Measurements from ENCODE around the gene SHCBP1L.
"Not testable (repeated sequence)": the region's sequence is repeated elsewhere in the genome, so short reads cannot be mapped to it uniquely, and the experiment has no call there.

The SHCBP1L gene

GRCh38 chr1:182935716-182936115, 17.2 kb downstream of the SHCBP1L start:
- H3K9me3 ChIP-seq (ENCODE audit: control insufficient read depth, low read length): no peaks in the 10 kb centered on the region
- H3K27ac ChIP-seq (ENCODE audit: insufficient read depth, low read depth, low read length, poor library complexity, severe bottlenecking): no peak overlapping the region
- H3K4me1 ChIP-seq (ENCODE audit: control insufficient read depth, insufficient read depth, low read length): no peaks in the 10 kb centered on the region
- no peaks in the 10 kb centered on the region for H3K27me3 ChIP-seq (ENCODE audit: control insufficient read depth, insufficient read depth, low read length, poor library complexity, severe bottlenecking)
- no peak overlapping the region for H3K4me3 ChIP-seq (ENCODE audit: insufficient read depth, low read depth, low read length)
- no peaks in the 10 kb centered on the region for H3K36me3 ChIP-seq (ENCODE audit: control insufficient read depth, insufficient read depth, low read length)

- no peaks in the 10 kb centered on the region for H3K9me3 ChIP-seq (ENCODE audit: control insufficient read depth, low read length)
- 100% methylated on average over 1 of the region's 1 CpG for WGBS, 2 experiments
- no peak overlapping the region for H3K4me3 ChIP-seq (ENCODE audit: insufficient read depth, low read depth, low read length)
- no peak overlapping the region for H3K27ac ChIP-seq (ENCODE audit: insufficient read depth, low read depth, low read length, poor library complexity, severe bottlenecking)
- H3K36me3 ChIP-seq (ENCODE audit: control insufficient read depth, insufficient read depth, low read length): no peaks in the 10 kb centered on the region
- no peaks in the 10 kb centered on the region for H3K4me1 ChIP-seq (ENCODE audit: control insufficient read depth, insufficient read depth, low read length)
- no peaks in the 10 kb centered on the region for H3K27me3 ChIP-seq (ENCODE audit: control insufficient read depth, insufficient read depth, low read length, poor library complexity, severe bottlenecking)
Measured at GRCh38 chr1:182930985-182931384, 22.0 kb downstream of the SHCBP1L start.

- WGBS, 2 experiments: 90 to 96% methylated on average over 1 of the region's 1 CpG
- no peaks in the 10 kb centered on the region for H3K27me3 ChIP-seq (ENCODE audit: control insufficient read depth, insufficient read depth, low read length, poor library complexity, severe bottlenecking)
- H3K27ac ChIP-seq (ENCODE audit: insufficient read depth, low read depth, low read length, poor library complexity, severe bottlenecking): no peak overlapping the region
- H3K4me1 ChIP-seq (ENCODE audit: control insufficient read depth, insufficient read depth, low read length): no peaks in the 10 kb centered on the region
- no peak overlapping the region for H3K4me3 ChIP-seq (ENCODE audit: insufficient read depth, low read depth, low read length)
- H3K9me3 ChIP-seq (ENCODE audit: control insufficient read depth, low read length): no peaks in the 10 kb centered on the region
- no peaks in the 10 kb centered on the region for H3K36me3 ChIP-seq (ENCODE audit: control insufficient read depth, insufficient read depth, low read length)
Measured at GRCh38 chr1:182927693-182928433, 25.1 kb downstream of the SHCBP1L start.

GRCh38 chr1:182925661-182926060, 27.3 kb downstream of the SHCBP1L start:
- no peaks in the 10 kb centered on the region for H3K36me3 ChIP-seq (ENCODE audit: control insufficient read depth, insufficient read depth, low read length)
- H3K9me3 ChIP-seq (ENCODE audit: control insufficient read depth, low read length): no peaks in the 10 kb centered on the region
- no peak overlapping the region for H3K27ac ChIP-seq (ENCODE audit: insufficient read depth, low read depth, low read length, poor library complexity, severe bottlenecking)
- H3K27me3 ChIP-seq (ENCODE audit: control insufficient read depth, insufficient read depth, low read length, poor library complexity, severe bottlenecking): no peaks in the 10 kb centered on the region
- no peak overlapping the region for H3K4me3 ChIP-seq (ENCODE audit: insufficient read depth, low read depth, low read length)
- WGBS, 2 experiments: 92 to 93% methylated on average over 1 of the region's 1 CpG
- no peaks in the 10 kb centered on the region for H3K4me1 ChIP-seq (ENCODE audit: control insufficient read depth, insufficient read depth, low read length)

GRCh38 chr1:182917378-182917777, 35.6 kb downstream of the SHCBP1L start:
- 91 to 94% methylated on average over 3 of the region's 3 CpGs for WGBS, 2 experiments
- Histone ChIP-seq H3K4me1 (ENCODE audit: control insufficient read depth, insufficient read depth, low read length) (no peaks in the 10 kb centered on the region), H3K36me3 (ENCODE audit: control insufficient read depth, insufficient read depth, low read length) (no peaks in the 10 kb centered on the region), H3K27ac (ENCODE audit: insufficient read depth, low read depth, low read length, poor library complexity, severe bottlenecking) (no peak overlapping the region), H3K27me3 (ENCODE audit: control insufficient read depth, insufficient read depth, low read length, poor library complexity, severe bottlenecking) (no peaks in the 10 kb centered on the region), H3K4me3 (ENCODE audit: insufficient read depth, low read depth, low read length) (no peak overlapping the region), H3K9me3 (ENCODE audit: control insufficient read depth, low read length) (no peaks in the 10 kb centered on the region)

- no peaks in the 10 kb centered on the region for H3K36me3 ChIP-seq (ENCODE audit: control insufficient read depth, insufficient read depth, low read length)
- 93 to 96% methylated on average over 1 to 3 of the region's 3 CpGs for WGBS, 2 experiments
- no peak overlapping the region for H3K4me3 ChIP-seq (ENCODE audit: insufficient read depth, low read depth, low read length)
Measured at GRCh38 chr1:182913401-182913800, 39.6 kb downstream of the SHCBP1L start.

GRCh38 chr1:182910143-182910542, 42.8 kb downstream of the SHCBP1L start:
- whole genome bisulfite sequencing, 2 experiments: 97 to 100% methylated on average over 1 of the region's 1 CpG
- Histone ChIP-seq H3K27ac (ENCODE audit: insufficient read depth, low read depth, low read length, poor library complexity, severe bottlenecking) (no peak overlapping the region), H3K4me1 (ENCODE audit: control insufficient read depth, insufficient read depth, low read length) (no peaks in the 10 kb centered on the region), H3K4me3 (ENCODE audit: insufficient read depth, low read depth, low read length) (no peak overlapping the region), H3K9me3 (ENCODE audit: control insufficient read depth, low read length) (no peaks in the 10 kb centered on the region), H3K36me3 (ENCODE audit: control insufficient read depth, insufficient read depth, low read length) (no peaks in the 10 kb centered on the region), H3K27me3 (ENCODE audit: control insufficient read depth, insufficient read depth, low read length, poor library complexity, severe bottlenecking) (no peaks in the 10 kb centered on the region)

More at GRCh38 chr1:182913401-182913800, 39.6 kb downstream of the SHCBP1L start:
- no peaks in the 10 kb centered on the region for H3K4me1 ChIP-seq (ENCODE audit: control insufficient read depth, insufficient read depth, low read length)
- no peaks in the 10 kb centered on the region for H3K9me3 ChIP-seq (ENCODE audit: control insufficient read depth, low read length)
- no peaks in the 10 kb centered on the region for H3K27me3 ChIP-seq (ENCODE audit: control insufficient read depth, insufficient read depth, low read length, poor library complexity, severe bottlenecking)
- no peak overlapping the region for H3K27ac ChIP-seq (ENCODE audit: insufficient read depth, low read depth, low read length, poor library complexity, severe bottlenecking)

GRCh38 chr1:182909578-182909977, 43.4 kb downstream of the SHCBP1L start:
- Histone ChIP-seq H3K27ac (ENCODE audit: insufficient read depth, low read depth, low read length, poor library complexity, severe bottlenecking) (no peak overlapping the region), H3K4me3 (ENCODE audit: insufficient read depth, low read depth, low read length) (no peak overlapping the region), H3K36me3 (ENCODE audit: control insufficient read depth, insufficient read depth, low read length) (no peaks in the 10 kb centered on the region), H3K27me3 (ENCODE audit: control insufficient read depth, insufficient read depth, low read length, poor library complexity, severe bottlenecking) (no peaks in the 10 kb centered on the region), H3K4me1 (ENCODE audit: control insufficient read depth, insufficient read depth, low read length) (no peaks in the 10 kb centered on the region), H3K9me3 (ENCODE audit: control insufficient read depth, low read length) (no peaks in the 10 kb centered on the region)
- WGBS, 2 experiments: 93 to 94% methylated on average over 4 of the region's 4 CpGs

GRCh38 chr1:182905321-182905720, 47.6 kb downstream of the SHCBP1L start:
- Histone ChIP-seq H3K27ac (ENCODE audit: insufficient read depth, low read depth, low read length, poor library complexity, severe bottlenecking) (no peak overlapping the region), H3K36me3 (ENCODE audit: control insufficient read depth, insufficient read depth, low read length) (no peaks in the 10 kb centered on the region), H3K4me1 (ENCODE audit: control insufficient read depth, insufficient read depth, low read length) (no peaks in the 10 kb centered on the region), H3K27me3 (ENCODE audit: control insufficient read depth, insufficient read depth, low read length, poor library complexity, severe bottlenecking) (no peaks in the 10 kb centered on the region), H3K4me3 (ENCODE audit: insufficient read depth, low read depth, low read length) (no peak overlapping the region), H3K9me3 (ENCODE audit: control insufficient read depth, low read length) (no peaks in the 10 kb centered on the region)
- WGBS, 2 experiments: 100% methylated on average over 1 of the region's 2 CpGs; no CpG with 5 or more reads in 1 of the 2 experiments

GRCh38 chr1:182901946-182902345, 51.0 kb downstream of the SHCBP1L start:
- WGBS, 2 experiments: 85 to 91% methylated on average over 5 of the region's 5 CpGs
- H3K27ac ChIP-seq (ENCODE audit: insufficient read depth, low read depth, low read length, poor library complexity, severe bottlenecking); H3K27me3 ChIP-seq (ENCODE audit: control insufficient read depth, insufficient read depth, low read length, poor library complexity, severe bottlenecking); H3K9me3 ChIP-seq (ENCODE audit: control insufficient read depth, low read length); H3K36me3 ChIP-seq (ENCODE audit: control insufficient read depth, insufficient read depth, low read length); H3K4me3 ChIP-seq (ENCODE audit: insufficient read depth, low read depth, low read length); H3K4me1 ChIP-seq (ENCODE audit: control insufficient read depth, insufficient read depth, low read length): not testable (repeated sequence)

All from ectodermal cell (in vitro differentiated cells).